DOHH2 (cell line): Measurements from ENCODE around the gene CCDC24.

Experiments
- H3F3A ChIP-seq: fragments of 200-600 bp; sonication (generic), shearing (Covaris generic); 2 replicates; pipeline ENCODE4 v1.6.0; 2016; ENCODE audit warnings: antibody characterized with exemption, mild to moderate bottlenecking; ENCODE audit not compliant: control insufficient read depth, insufficient read depth
- H3K27ac ChIP-seq: fragments of 200-600 bp; sonication (generic); 2 replicates; pipeline ENCODE4 v1.5.1; 2014; ENCODE audit warnings: low read depth, mild to moderate bottlenecking, low read length, moderate library complexity
- H3K27me3 ChIP-seq: fragments of 200-600 bp; sonication (generic); 2 replicates; pipeline ENCODE4 v1.6.1; 2014; ENCODE audit warnings: mild to moderate bottlenecking, low read length, mixed read lengths; ENCODE audit not compliant: control insufficient read depth
- H3K36me3 ChIP-seq: fragments of 200-600 bp; sonication (generic); 2 replicates; pipeline ENCODE4 v1.6.1; 2014; ENCODE audit warnings: mild to moderate bottlenecking, low read length, moderate library complexity, mixed read lengths; ENCODE audit not compliant: control insufficient read depth
- H3K4me1 ChIP-seq: fragments of 200-600 bp; sonication (generic); 2 replicates; pipeline ENCODE4 v1.6.1; 2014; ENCODE audit warnings: mild to moderate bottlenecking, low read length, mixed read lengths; ENCODE audit not compliant: control insufficient read depth
- H3K4me2 ChIP-seq: fragments of 200-600 bp; sonication (generic); 2 replicates; pipeline ENCODE4 v1.6.0; 2014; ENCODE audit warnings: mild to moderate bottlenecking, low read length, moderate library complexity
- H3K4me3 ChIP-seq: fragments of 200-600 bp; sonication (generic); 2 replicates; pipeline ENCODE4 v1.5.1; 2014; ENCODE audit warnings: mild to moderate bottlenecking, low read length, mixed read lengths
- H3K79me2 ChIP-seq: fragments of 200-600 bp; sonication (generic); 2 replicates; pipeline ENCODE4 v1.6.1; 2014; ENCODE audit warnings: mild to moderate bottlenecking, low read length, mixed read lengths; ENCODE audit not compliant: control insufficient read depth
- H3K9me2 ChIP-seq: fragments of 200-600 bp; sonication (generic); replicated peaks from 2 replicates; pipeline ENCODE4 v1.6.1; 2014; ENCODE audit warnings: mild to moderate bottlenecking, low read length, mixed read lengths; ENCODE audit not compliant: control insufficient read depth
- H3K9me3 ChIP-seq: fragments of 200-600 bp; sonication (generic); 2 replicates; pipeline ENCODE4 v1.6.1; 2014; ENCODE audit warnings: antibody characterized with exemption, low read length, mixed read lengths; ENCODE audit not compliant: control insufficient read depth, insufficient read depth
- H4K20me1 ChIP-seq: fragments of 200-600 bp; sonication (generic); 2 replicates; pipeline ENCODE4 v1.6.0; 2014; ENCODE audit warnings: low read depth, mild to moderate bottlenecking, antibody characterized with exemption, low read length, moderate library complexity; ENCODE audit not compliant: control insufficient read depth, insufficient read depth
- CTCF ChIP-seq: fragments of 200-600 bp; sonication (generic); IDR thresholded peaks from one replicate; pipeline ENCODE4 v1.5.1; 2014; ENCODE audit warnings: antibody characterized with exemption, mild to moderate bottlenecking, low read depth, low read length; ENCODE audit not compliant: poor library complexity, severe bottlenecking
- EZH2phosphoT487 ChIP-seq: fragments of 200-600 bp; sonication (generic); IDR thresholded peaks from 2 replicates; pipeline ENCODE4 v1.6.1; 2017; ENCODE audit warnings: borderline replicate concordance, mild to moderate bottlenecking, antibody characterized with exemption, low read length, moderate library complexity, mixed read lengths

CCDC24 gene

GRCh38 chr1:43947874-43948437 is 43.4 kb upstream of the CCDC24 start:
- H3K27ac ChIP-seq: no peak overlapping the region
- no peaks in the 10 kb centered on the region for H3K9me2 ChIP-seq
- no peaks in the 10 kb centered on the region for H3K27me3 ChIP-seq
- peak overlapping the region; percentile 93 for H3K4me2 ChIP-seq
- H4K20me1 ChIP-seq: no peaks in the 10 kb centered on the region
- peak overlapping the region; percentile 94 for H3K4me3 ChIP-seq
- peaks cover 27% of the 10 kb centered on the region for H3K36me3 ChIP-seq
- TF ChIP-seq EZH2phosphoT487 (no peak), CTCF (no peak)
- no peaks in the 10 kb centered on the region for H3F3A ChIP-seq
- H3K4me1 ChIP-seq: peaks cover 26% of the 10 kb centered on the region
- H3K9me3 ChIP-seq: no peaks in the 10 kb centered on the region
- peaks cover 54% of the 10 kb centered on the region for H3K79me2 ChIP-seq

- Histone ChIP-seq H3K79me2 (peaks cover 59% of the 10 kb centered on the region), H3K36me3 (peaks cover 22% of the 10 kb centered on the region), H3K4me1 (peaks cover 22% of the 10 kb centered on the region), H3F3A (no peaks in the 10 kb centered on the region), H3K4me3 (no peak overlapping the region), H3K9me2 (no peaks in the 10 kb centered on the region), H3K4me2 (no peak overlapping the region), H4K20me1 (no peaks in the 10 kb centered on the region), H3K27ac (no peak overlapping the region), H3K9me3 (no peaks in the 10 kb centered on the region), H3K27me3 (no peaks in the 10 kb centered on the region)
- TF ChIP-seq CTCF: no peak
- TF ChIP-seq EZH2phosphoT487: no peak
Measured at GRCh38 chr1:43949678-43950077, 41.7 kb upstream of the CCDC24 start.

GRCh38 chr1:43951021-43951985 is 40.1 kb upstream of the CCDC24 start:
- Histone ChIP-seq H3K4me2 (no peak overlapping the region), H3K9me2 (no peaks in the 10 kb centered on the region), H3K9me3 (no peaks in the 10 kb centered on the region), H3K36me3 (peaks cover 24% of the 10 kb centered on the region), H4K20me1 (no peaks in the 10 kb centered on the region), H3K4me1 (peaks cover 15% of the 10 kb centered on the region), H3K4me3 (no peak overlapping the region), H3F3A (no peaks in the 10 kb centered on the region), H3K27me3 (no peaks in the 10 kb centered on the region), H3K27ac (no peak overlapping the region), H3K79me2 (peaks cover 46% of the 10 kb centered on the region)
- no peak for TF ChIP-seq CTCF
- TF ChIP-seq EZH2phosphoT487: no peak
